Caco-2 (cell line): ENCODE measurements around the gene ARL3. TPM values are rescaled to one million over a fixed set of nuclear protein-coding genes. Genes with fewer than 3 reads are reported as not detected.
A peak's percentile ranks its signal among the peaks of the same experiment; 100 is the strongest.

Source experiments
- BruUV-seq: library from RNA; stranded (reverse); fragments of 400-500 nt; replicated peaks from 2 replicates; lab custom pipeline; 2021; lab: Mats Ljungman, UMichigan
- CTCF ChIA-PET: fragments of 300-600 bp; sonication (Branson Sonifier 250); formaldehyde crosslinking; loops from one replicate; lab custom pipeline; 2022; ENCODE audit warnings: antibody characterized with exemption; lab: Charles Lee
- POLR2A ChIA-PET: fragments of 300-600 bp; sonication (Branson Sonifier 250); formaldehyde crosslinking; loops from one replicate; lab custom pipeline; 2022; ENCODE audit warnings: antibody characterized with exemption; lab: Charles Lee
- DNase-seq, 2 experiments: peaks; one replicate each; pipeline versions ENCODE4 v3.0.0 to v3.0.0-alpha.2; 2020 to 2022
- H3K27me3 ChIP-seq: replicated peaks from 2 replicates; pipeline ENCODE4 v1.6.0; 2011; ENCODE audit warnings: low read length; ENCODE audit not compliant: control insufficient read depth, insufficient read depth
- H3K36me3 ChIP-seq: 2 replicates; pipeline ENCODE4 v1.5.1; 2011; ENCODE audit warnings: low read length; ENCODE audit not compliant: control insufficient read depth, insufficient read depth
- H3K4me1 ChIP-seq: fragments of 250-450 bp; sonication (Bioruptor Pico); 2 replicates; pipeline ENCODE4 v1.5.1; 2020; ENCODE audit warnings: mild to moderate bottlenecking
- H3K4me3 ChIP-seq: 2 replicates; pipeline ENCODE4 v1.5.1; 2011; ENCODE audit warnings: low read depth, mild to moderate bottlenecking, control low read depth, low read length
- H3K9me3 ChIP-seq: fragments of 250-450 bp; sonication (Bioruptor Pico); 2 replicates; pipeline ENCODE4 v1.5.1; 2020; ENCODE audit warnings: mild to moderate bottlenecking, moderate library complexity
- H3K27ac Mint-ChIP-seq: one replicate; pipeline ENCODE4 v1.8.0; 2022; ENCODE audit warnings: mixed read lengths; ENCODE audit not compliant: unreplicated experiment
- H3K27me3 Mint-ChIP-seq: one replicate; pipeline ENCODE4 v1.8.0; 2022; ENCODE audit warnings: mixed read lengths; ENCODE audit not compliant: insufficient read depth, unreplicated experiment
- H3K36me3 Mint-ChIP-seq: one replicate; pipeline ENCODE4 v1.8.0; 2022; ENCODE audit warnings: mild to moderate bottlenecking, mixed read lengths; ENCODE audit not compliant: insufficient read depth, unreplicated experiment
- H3K4me1 Mint-ChIP-seq: one replicate; pipeline ENCODE4 v1.8.0; 2022; ENCODE audit warnings: low read depth, mixed read lengths; ENCODE audit not compliant: unreplicated experiment
- H3K4me3 Mint-ChIP-seq: one replicate; pipeline ENCODE4 v1.8.0; 2022; ENCODE audit warnings: mild to moderate bottlenecking, moderate library complexity, mixed read lengths; ENCODE audit not compliant: unreplicated experiment
- H3K9me3 Mint-ChIP-seq: one replicate; pipeline ENCODE4 v1.8.0; 2022; ENCODE audit warnings: mixed read lengths; ENCODE audit not compliant: unreplicated experiment
- intact Hi-C: fragments of 100-400 bp; cut with micrococcal nuclease; formaldehyde crosslinking; loops from one replicate; pipeline ENCODE4 v1.10.0; 2022; ENCODE audit not compliant: unreplicated experiment
- total RNA-seq: library from RNA; stranded (reverse); gene quantifications from 2 replicates; pipeline ENCODE4 v1.2.3, GENCODE V29; 2022
- TF ChIP-seq, protein P1 (sequence below), 2 experiments: fragments of 200-600 bp in 1 of 2; IDR thresholded peaks; 1 replicate in 1 of 2; 2 replicates in 1 of 2; pipeline versions ENCODE4 v1.5.1 to v1.8.0; 2011 to 2022; ENCODE audit warnings: antibody characterized with exemption in 1 of 2, control low read depth in 1 of 2, inconsistent platforms in 1 of 2, low read depth in 1 of 2, low read length in 1 of 2, mild to moderate bottlenecking in 1 of 2, moderate library complexity in 1 of 2; ENCODE audit not compliant: insufficient read depth in 1 of 2, severe bottlenecking in 1 of 2, unreplicated experiment in 1 of 2

The ARL3 gene
- total RNA-seq, 1 experiment from 2014 or later, result 7.8 TPM

DNA sequence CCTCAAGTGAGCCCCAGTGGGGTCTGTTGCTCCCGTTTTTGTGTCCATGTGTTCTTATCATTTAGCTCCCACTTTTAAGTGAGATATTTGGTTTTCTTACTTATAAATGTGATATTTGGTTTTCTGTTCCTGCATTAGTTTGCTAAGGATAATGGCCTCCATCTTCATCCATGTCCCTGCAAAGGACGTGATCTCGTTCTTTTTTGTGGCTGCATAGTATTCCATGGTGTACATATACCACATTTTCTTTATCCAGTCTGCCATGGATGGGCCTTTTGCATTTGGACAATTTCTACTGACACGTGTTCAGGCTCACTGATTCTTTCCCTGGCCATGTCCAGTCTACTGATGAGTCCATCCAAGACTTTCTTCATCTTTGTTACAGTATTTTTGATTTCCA is 9.8 kb upstream of the ARL3 start:
- Mint-ChIP-seq H3K27ac (no peak overlapping the region), H3K27me3 (no peaks in the 10 kb centered on the region), H3K4me3 (no peak overlapping the region), H3K9me3 (no peaks in the 10 kb centered on the region), H3K36me3 (peaks cover 34% of the 10 kb centered on the region), H3K4me1 (peaks cover 16% of the 10 kb centered on the region)
- TF ChIP-seq, protein P1, sequence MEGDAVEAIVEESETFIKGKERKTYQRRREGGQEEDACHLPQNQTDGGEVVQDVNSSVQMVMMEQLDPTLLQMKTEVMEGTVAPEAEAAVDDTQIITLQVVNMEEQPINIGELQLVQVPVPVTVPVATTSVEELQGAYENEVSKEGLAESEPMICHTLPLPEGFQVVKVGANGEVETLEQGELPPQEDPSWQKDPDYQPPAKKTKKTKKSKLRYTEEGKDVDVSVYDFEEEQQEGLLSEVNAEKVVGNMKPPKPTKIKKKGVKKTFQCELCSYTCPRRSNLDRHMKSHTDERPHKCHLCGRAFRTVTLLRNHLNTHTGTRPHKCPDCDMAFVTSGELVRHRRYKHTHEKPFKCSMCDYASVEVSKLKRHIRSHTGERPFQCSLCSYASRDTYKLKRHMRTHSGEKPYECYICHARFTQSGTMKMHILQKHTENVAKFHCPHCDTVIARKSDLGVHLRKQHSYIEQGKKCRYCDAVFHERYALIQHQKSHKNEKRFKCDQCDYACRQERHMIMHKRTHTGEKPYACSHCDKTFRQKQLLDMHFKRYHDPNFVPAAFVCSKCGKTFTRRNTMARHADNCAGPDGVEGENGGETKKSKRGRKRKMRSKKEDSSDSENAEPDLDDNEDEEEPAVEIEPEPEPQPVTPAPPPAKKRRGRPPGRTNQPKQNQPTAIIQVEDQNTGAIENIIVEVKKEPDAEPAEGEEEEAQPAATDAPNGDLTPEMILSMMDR (IDR thresholded peaks at IDR 0.05; ENCODE audit: insufficient read depth in 1 of 2, low read depth in 1 of 2, low read length in 1 of 2, severe bottlenecking in 1 of 2, unreplicated experiment in 1 of 2), result no peak
- intact Hi-C loops, result no loop called here
- Histone ChIP-seq H3K9me3 (no peaks in the 10 kb centered on the region), H3K4me3 (no peak overlapping the region), H3K27me3 (no peaks in the 10 kb centered on the region), H3K36me3 (no peaks in the 10 kb centered on the region; the same call in 1 of the 2 replicates), H3K4me1 (no peaks in the 10 kb centered on the region)
- CTCF ChIA-PET, result no interaction called here
- no TSS peak for BruUV-seq
- POLR2A ChIA-PET, result no interaction called here
- no peak for DNase-seq

DNA sequence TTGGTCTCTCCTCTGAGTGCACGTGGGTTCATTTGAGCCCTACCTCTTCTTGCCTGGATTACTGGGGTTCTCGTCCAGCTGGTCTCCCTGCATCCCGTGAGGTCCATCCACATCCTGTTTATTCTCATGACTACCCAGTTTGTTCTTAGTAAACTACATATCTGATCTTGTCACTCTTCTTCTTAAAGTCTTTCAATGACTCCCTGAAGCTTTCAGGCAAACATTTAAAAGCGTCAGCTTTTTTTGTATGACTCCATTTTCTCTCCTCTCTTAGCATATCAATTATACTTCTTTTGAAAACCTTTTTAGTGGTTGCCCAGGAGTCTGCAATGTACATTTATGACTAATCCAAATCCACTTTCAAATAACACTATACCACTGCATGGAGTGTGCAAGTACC is 7.8 kb upstream of the ARL3 start:
- TF ChIP-seq, protein P1 (IDR thresholded peaks at IDR 0.05; ENCODE audit: insufficient read depth in 1 of 2, low read depth in 1 of 2, low read length in 1 of 2, severe bottlenecking in 1 of 2, unreplicated experiment in 1 of 2), result no peak
- ChIA-PET POLR2A (no interaction called here), CTCF (no interaction called here)
- no TSS peak for BruUV-seq
- Histone ChIP-seq H3K4me1 (0 out of 2 replicates have a peak, but pooled peaks cover 6% of the 10 kb centered on the region), H3K9me3 (no peaks in the 10 kb centered on the region), H3K36me3 (no peaks in the 10 kb centered on the region; the same call in 1 of the 2 replicates), H3K4me3 (no peak overlapping the region), H3K27me3 (no peaks in the 10 kb centered on the region)
- no peak for DNase-seq
- intact Hi-C loops, result no loop called here
- Mint-ChIP-seq H3K4me3 (no peak overlapping the region), H3K4me1 (peaks cover 30% of the 10 kb centered on the region), H3K36me3 (peaks cover 30% of the 10 kb centered on the region), H3K27me3 (no peaks in the 10 kb centered on the region), H3K9me3 (no peaks in the 10 kb centered on the region), H3K27ac (no peak overlapping the region)

DNA sequence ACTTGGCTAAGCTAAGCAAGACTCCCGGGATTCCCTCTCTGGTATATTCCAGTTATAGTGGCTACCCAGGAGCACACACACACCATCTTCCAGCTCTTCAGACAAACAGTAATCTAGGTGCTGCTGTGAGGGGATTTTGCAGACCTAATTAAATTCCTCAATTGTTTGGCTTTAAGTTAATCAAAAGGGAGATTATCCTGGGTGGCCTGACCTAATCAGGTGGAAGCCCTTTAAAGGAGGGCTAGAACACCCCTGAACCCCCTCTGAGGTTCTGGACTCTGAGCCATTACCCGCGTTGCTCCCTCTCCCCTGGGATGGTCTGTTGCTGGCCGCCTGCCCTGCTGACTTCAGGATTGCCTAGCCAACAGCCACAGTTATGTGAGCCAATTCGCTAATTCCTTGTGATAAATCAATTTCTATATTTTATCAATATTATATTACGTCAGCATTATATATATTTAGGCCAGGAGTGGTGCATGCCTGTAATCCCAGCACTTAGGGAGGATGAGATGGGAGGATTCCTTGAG is 6.6 kb upstream of the ARL3 start:
- no peaks in the 10 kb centered on the region for H3K9me3 Mint-ChIP-seq
- Histone ChIP-seq H3K9me3 (no peaks in the 10 kb centered on the region), H3K27me3 (no peaks in the 10 kb centered on the region), H3K4me1 (0 out of 2 replicates have a peak, but pooled peaks cover 6% of the 10 kb centered on the region), H3K36me3 (no peaks in the 10 kb centered on the region), H3K4me3 (no peak overlapping the region)
- H3K36me3 Mint-ChIP-seq, result peaks cover 39% of the 10 kb centered on the region
- ChIA-PET POLR2A (interaction anchor here (0.8 kb wide), 1 partner anchor 12 kb away, joined by 6 read pairs; no protein-coding TSS in a partner anchor), CTCF (interaction anchor here (0.7 kb wide), 1 partner anchor 357 kb away, joined by 9 read pairs; no protein-coding TSS in a partner anchor)
- TF ChIP-seq, protein P1 (IDR thresholded peaks at IDR 0.05; ENCODE audit: insufficient read depth in 1 of 2, low read depth in 1 of 2, low read length in 1 of 2, severe bottlenecking in 1 of 2, unreplicated experiment in 1 of 2), result no peak
- H3K27me3 Mint-ChIP-seq, result no peaks in the 10 kb centered on the region
- no TSS peak for BruUV-seq
- peak in 1 of 2 experiments; percentile 8 for DNase-seq
- H3K4me1 Mint-ChIP-seq, result peaks cover 37% of the 10 kb centered on the region
- intact Hi-C loops, result no loop called here
- no peak overlapping the region for H3K27ac Mint-ChIP-seq
- H3K4me3 Mint-ChIP-seq, result no peak overlapping the region
